ENCODE data around the gene PHGDH.

GRCh38 chr1:119783354-119784185 is 71.8 kb downstream of the PHGDH start:
- no peak for TF ChIP-seq POLR2A (IDR thresholded peaks at IDR 0.05; ENCODE audit: low read length)
- no peak for TF ChIP-seq GATA1 (IDR thresholded peaks at IDR 0.05; ENCODE audit: low read depth, low read length)
